Activated CD8-positive, alpha-beta memory T cell treated with anti-CD3 and anti-CD28 coated beads, Interleukin-2, amount 10 ng/mL, durations not matched to agents 7 days and 5 days (primary cell): ENCODE data around the gene OR8B4. TPM values are rescaled to one million over a fixed set of nuclear protein-coding genes. Genes with fewer than 3 reads are reported as not detected.
"Not testable (repeated sequence)": the region's sequence is repeated elsewhere in the genome, so short reads cannot be mapped to it uniquely, and the experiment has no call there.

Experiments used
- ATAC-seq: fragments of 150-1000 bp; cut with Tn5 transposase; one replicate; pipeline ENCODE4 v1.10.0; 2021; ENCODE audit warnings: moderate library complexity
- CTCF ChIA-PET: fragments of 350-600 bp; sonication (Branson Sonifier 250); formaldehyde crosslinking; loops from one replicate; lab custom pipeline; 2021; ENCODE audit warnings: antibody characterized with exemption; lab: Charles Lee
- DNase-seq: peaks from one replicate; pipeline ENCODE4 v3.0.0-alpha.2; 2020
- H3K27ac Mint-ChIP-seq: one replicate; pipeline ENCODE4 v1.8.0; 2021; ENCODE audit warnings: mild to moderate bottlenecking, mixed read lengths
- H3K27me3 Mint-ChIP-seq: one replicate; pipeline ENCODE4 v1.8.0; 2021; ENCODE audit warnings: mixed read lengths
- H3K36me3 Mint-ChIP-seq: one replicate; pipeline ENCODE4 v1.8.0; 2021; ENCODE audit warnings: mild to moderate bottlenecking, mixed read lengths
- H3K4me1 Mint-ChIP-seq: one replicate; pipeline ENCODE4 v1.8.0; 2021; ENCODE audit warnings: mixed read lengths
- H3K4me3 Mint-ChIP-seq: one replicate; pipeline ENCODE4 v1.8.0; 2021; ENCODE audit warnings: mild to moderate bottlenecking, moderate library complexity, mixed read lengths
- H3K9me3 Mint-ChIP-seq: one replicate; pipeline ENCODE4 v1.8.0; 2022; ENCODE audit warnings: low read depth, mixed read lengths
- total RNA-seq, 2 experiments: library from RNA; stranded (reverse); gene quantifications; one replicate each; pipeline ENCODE4 v1.2.3, GENCODE V29; 2021

OR8B4 gene
- total RNA-seq, 2 experiments from 2014 or later = not detected

DNA sequence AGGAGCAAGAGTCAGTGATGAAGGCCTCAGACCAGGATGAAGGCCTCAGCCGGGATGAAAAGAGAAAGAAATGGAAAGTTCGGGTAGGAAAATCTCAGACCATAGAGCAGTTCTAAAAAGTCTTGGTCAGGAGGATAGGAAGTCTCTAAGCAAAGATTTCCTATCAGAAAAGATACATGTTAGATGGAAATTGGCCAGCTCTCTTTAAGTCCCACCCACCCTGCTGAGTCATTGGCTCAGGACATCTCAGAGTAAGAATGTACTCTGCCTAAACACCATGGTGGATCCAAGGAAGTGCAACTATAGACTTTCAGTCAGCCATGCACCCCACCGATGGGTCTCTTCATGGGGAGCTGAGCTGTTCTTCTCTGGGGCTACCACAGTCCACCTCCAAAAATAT, 30.3 kb downstream of the OR8B4 start:
- CTCF ChIA-PET = no interaction called here
- Mint-ChIP-seq H3K27me3 (no peaks in the 10 kb centered on the region), H3K4me1 (no peaks in the 10 kb centered on the region), H3K27ac (no peak overlapping the region), H3K4me3 (no peak overlapping the region), H3K9me3 (peaks cover 3% of the 10 kb centered on the region), H3K36me3 (no peaks in the 10 kb centered on the region)
- no peak for ATAC-seq
- no peak for DNase-seq

- H3K4me3 Mint-ChIP-seq = no peak within 1 kb of the TSS
- no peaks in the 10 kb centered on the region for H3K27me3 Mint-ChIP-seq
- H3K9me3 Mint-ChIP-seq = no peaks in the 10 kb centered on the region
- CTCF ChIA-PET = no interaction called here
- H3K27ac Mint-ChIP-seq = no peak within 1 kb of the TSS
- no peaks in the 10 kb centered on the region for H3K36me3 Mint-ChIP-seq
- no peak for ATAC-seq
- DNase-seq = no peak
- no peaks in the 10 kb centered on the region for H3K4me1 Mint-ChIP-seq
Measured at GRCh38 chr11:124384399-124384798, 40.3 kb downstream of the OR8B4 start, which contains the start of gene OR8B2. TSS of gene OR8B2 (minus strand) at chr11:124384499. CDS start at chr11:124383343, 1,156 bp downstream.

DNA sequence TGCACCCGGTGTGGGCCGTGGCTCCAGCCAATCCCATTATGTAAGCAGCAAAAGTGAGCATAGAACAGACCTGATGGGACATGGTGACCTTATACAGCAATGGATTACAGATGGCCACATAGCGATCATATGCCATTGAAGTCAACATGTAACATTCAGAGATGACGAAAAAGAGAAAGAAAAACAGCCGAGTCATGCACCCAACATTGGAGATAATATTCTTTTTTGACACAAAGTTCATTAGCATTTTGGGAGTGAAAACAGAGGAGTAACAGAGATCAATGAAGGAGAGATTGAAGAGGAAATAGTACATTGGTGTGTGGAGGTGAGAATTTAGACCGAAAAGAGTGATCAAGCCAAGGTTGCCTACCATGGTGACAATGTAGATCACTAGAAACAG, 41.8 kb downstream of the OR8B4 start:
- ATAC-seq, DNase-seq, H3K4me3 Mint-ChIP-seq, H3K36me3 Mint-ChIP-seq, CTCF ChIA-PET, H3K27ac Mint-ChIP-seq, H3K27me3 Mint-ChIP-seq, H3K9me3 Mint-ChIP-seq, H3K4me1 Mint-ChIP-seq: not testable (repeated sequence)

DNA sequence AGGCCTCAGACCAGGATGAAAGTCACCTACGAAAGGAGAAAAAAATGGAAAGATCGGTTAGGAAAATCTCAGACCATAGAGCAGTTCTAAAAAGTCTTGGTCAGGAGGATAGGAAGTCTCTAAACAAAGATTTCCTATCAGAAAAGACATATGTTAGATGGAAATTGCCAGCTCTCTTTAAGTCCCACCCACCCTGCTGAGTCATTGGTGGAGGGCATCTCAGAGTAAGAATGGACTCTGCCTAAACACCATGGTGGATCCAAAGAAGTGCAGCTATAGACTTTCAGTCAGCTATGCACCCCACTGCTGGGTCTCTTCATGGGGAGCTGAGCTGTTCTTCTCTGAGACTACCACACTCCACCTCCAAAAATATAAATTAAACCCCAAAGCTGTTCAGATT, 44.1 kb downstream of the OR8B4 start:
- ATAC-seq (no peak), DNase-seq (no peak)
- H3K27ac Mint-ChIP-seq = no peak overlapping the region
- H3K27me3 Mint-ChIP-seq = no peaks in the 10 kb centered on the region
- H3K9me3 Mint-ChIP-seq = no peaks in the 10 kb centered on the region
- H3K4me3 Mint-ChIP-seq = no peak overlapping the region
- CTCF ChIA-PET = no interaction called here
- H3K36me3 Mint-ChIP-seq = no peaks in the 10 kb centered on the region
- H3K4me1 Mint-ChIP-seq = no peaks in the 10 kb centered on the region

DNA sequence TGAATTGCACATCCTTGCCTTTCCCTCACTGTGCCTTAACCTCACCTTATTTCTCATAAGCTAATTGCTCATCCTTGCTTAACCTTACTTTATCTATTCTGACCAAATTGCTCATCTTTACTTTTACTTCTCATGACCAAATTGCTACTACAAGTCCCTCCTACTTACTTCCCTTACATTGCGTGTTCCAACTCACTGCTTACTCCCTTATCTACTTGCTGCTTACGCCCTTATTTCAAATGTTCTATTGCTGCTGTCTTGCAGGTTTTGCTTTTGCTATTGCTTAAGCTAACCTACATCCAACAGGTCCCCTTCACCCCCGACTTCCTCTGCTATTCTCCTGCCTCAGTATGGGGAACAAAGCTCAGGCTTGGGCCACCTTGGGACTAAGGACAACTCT, 48.4 kb downstream of the OR8B4 start:
- Mint-ChIP-seq H3K36me3 (no peaks in the 10 kb centered on the region), H3K27ac (no peak overlapping the region), H3K4me1 (no peaks in the 10 kb centered on the region), H3K4me3 (no peak overlapping the region), H3K9me3 (no peaks in the 10 kb centered on the region), H3K27me3 (no peaks in the 10 kb centered on the region)
- no peak for ATAC-seq
- CTCF ChIA-PET = no interaction called here
- no peak for DNase-seq

Other genes starting within 250 kb of the OR8B4 start
- gene OR10D3, start 241.5 kb downstream of the OR8B4 start, total RNA-seq = not detected
- gene OR8G1, start 183.8 kb downstream of the OR8B4 start, total RNA-seq = not detected
- not detected for gene OR8G5, start 168.5 kb downstream of the OR8B4 start, total RNA-seq
- not detected for gene OR8D1, start 110.9 kb downstream of the OR8B4 start, total RNA-seq
- not detected for gene OR8D2, start 104.7 kb downstream of the OR8B4 start, total RNA-seq
- gene OR8B2, start 40.4 kb downstream of the OR8B4 start, total RNA-seq = not detected
- not detected for gene OR8B3, start 25.8 kb downstream of the OR8B4 start, total RNA-seq
- not detected for gene OR8B8, start 20.8 kb upstream of the OR8B4 start, total RNA-seq
- not detected for gene OR8B12, start 118.8 kb upstream of the OR8B4 start, total RNA-seq
- gene OR8A1, start 145.1 kb upstream of the OR8B4 start, total RNA-seq = not detected
- gene PANX3, start 186.6 kb upstream of the OR8B4 start, total RNA-seq = not detected
- 10 to 100 TPM; 44.5 to 48.5 TPM for gene TBRG1, start 198.0 kb upstream of the OR8B4 start, total RNA-seq
- gene SIAE, start 248.9 kb upstream of the OR8B4 start, total RNA-seq = 1 to 10 TPM; 3.8 to 4.1 TPM
- gene SPA17, start 249.0 kb upstream of the OR8B4 start, total RNA-seq = 1 to 10 TPM; 2.4 to 2.9 TPM